Prostate gland (tissue), 2 donors: Measurements from ENCODE around the gene SUDS3. TPM values are rescaled to one million over a fixed set of nuclear protein-coding genes. Genes with fewer than 3 reads are reported as not detected.

ENCODE experiments used
- DNase-seq: peaks from one replicate; pipeline ENCODE4 v3.0.0-alpha.2; 2019; ENCODE audit warnings: low spot score
- H3K27ac ChIP-seq, 2 donors: fragments of 200-600 bp; sonication (generic); 2 replicates each; pipeline ENCODE4 v1.5.1; 2017 to 2019
- H3K27me3 ChIP-seq: fragments of 200-600 bp; sonication (generic); replicated peaks from 2 replicates; pipeline ENCODE4 v1.5.1; 2019; ENCODE audit not compliant: insufficient read depth
- H3K36me3 ChIP-seq, 2 donors: fragments of 200-600 bp; sonication (generic); 1 replicate in 1 of 2; 2 replicates in 1 of 2; pipeline versions ENCODE4 v1.5.1 to v1.8.1; 2017 to 2019
- H3K4me1 ChIP-seq: fragments of 200-600 bp; sonication (generic); replicated peaks from 2 replicates; pipeline ENCODE4 v1.5.1; 2019
- H3K4me3 ChIP-seq, 2 donors: fragments of 200-600 bp; sonication (generic); 2 replicates each; pipeline ENCODE4 v1.5.1; 2017 to 2019
- H3K9me3 ChIP-seq: fragments of 200-600 bp; sonication (generic); 2 replicates; pipeline ENCODE4 v1.5.1; 2017
- CTCF ChIP-seq, 4 experiments: fragments of 200-600 bp in 2 of 4; fragments of 450-650 bp in 2 of 4; sonication (generic) in 2 of 4; IDR thresholded peaks; 1 replicate in 3 of 4; 2 replicates in 1 of 4; pipeline ENCODE4 v1.5.1; 2016 to 2019; ENCODE audit warnings: antibody characterized with exemption in 4 of 4, mild to moderate bottlenecking in 2 of 4, moderate library complexity in 2 of 4
- POLR2A ChIP-seq: fragments of 450-650 bp; IDR thresholded peaks from one replicate; pipeline ENCODE4 v1.6.1; 2016; ENCODE audit warnings: antibody characterized with exemption, mild to moderate bottlenecking
- POLR2AphosphoS5 ChIP-seq: sonication (generic); formaldehyde crosslinking; IDR thresholded peaks from one replicate; pipeline ENCODE4 v1.6.1; 2017; ENCODE audit warnings: antibody characterized with exemption
- WGBS: methylation state at CpG from one replicate; pipeline ENCODE4 v1.1.5; 2018; 5-methylcytosine and 5-hydroxymethylcytosine counted together
- intact Hi-C: fragments of 100-400 bp; cut with DNase I; formaldehyde crosslinking; loops from one replicate; pipeline ENCODE4 v1.14.2; 2022
- total RNA-seq, 2 donors: library from RNA; depleted of rRNA; stranded (reverse); fragments of >200 nt; gene quantifications; one replicate each; pipeline ENCODE4 v1.1.0, GENCODE V29; 2016

The SUDS3 gene
- total RNA-seq, 2 donors from 2014 or later: 62.0 to 82.6 TPM

- H3K9me3 ChIP-seq: no peaks in the 10 kb centered on the region
- peak overlapping the region in 1 of 2 donors; percentile 5 for H3K27ac ChIP-seq
- TF ChIP-seq POLR2A (no peak), CTCF (IDR thresholded peaks at IDR 0.05) (no peak), POLR2AphosphoS5 (no peak)
- no peaks in the 10 kb centered on the region for H3K36me3 ChIP-seq
- intact Hi-C loops: no loop called here
- no peak for DNase-seq
- H3K4me3 ChIP-seq: no peak overlapping the region
- no peaks in the 10 kb centered on the region for H3K4me1 ChIP-seq
- WGBS: 17% methylated on average over 3 of the region's 3 CpGs
- no peaks in the 10 kb centered on the region for H3K27me3 ChIP-seq
These were observed 45.8 kb upstream of the SUDS3 start for GRCh38 chr12:118330421-118331018.

- Histone ChIP-seq H3K4me3 (no peak overlapping the region), H3K27me3 (no peaks in the 10 kb centered on the region), H3K36me3 (no peaks in the 10 kb centered on the region), H3K4me1 (no peaks in the 10 kb centered on the region), H3K27ac (no peak overlapping the region), H3K9me3 (no peaks in the 10 kb centered on the region)
- no peak for DNase-seq
- no peak for TF ChIP-seq CTCF (IDR thresholded peaks at IDR 0.05)
- TF ChIP-seq POLR2AphosphoS5: no peak
- TF ChIP-seq POLR2A: no peak
- intact Hi-C loops: no loop called here
- WGBS: 84% methylated on average over 4 of the region's 4 CpGs
These were observed 43.8 kb upstream of the SUDS3 start for GRCh38 chr12:118332511-118332910.

GRCh38 chr12:118334241-118334640, 42.1 kb upstream of the SUDS3 start:
- WGBS: 93% methylated on average over 3 of the region's 3 CpGs
- intact Hi-C loops: no loop called here
- H3K27me3 ChIP-seq: no peaks in the 10 kb centered on the region
- H3K36me3 ChIP-seq: no peaks in the 10 kb centered on the region
- TF ChIP-seq CTCF (IDR thresholded peaks at IDR 0.05) (no peak), POLR2AphosphoS5 (no peak), POLR2A (no peak)
- H3K9me3 ChIP-seq: no peaks in the 10 kb centered on the region
- no peak overlapping the region for H3K4me3 ChIP-seq
- no peak for DNase-seq
- no peak overlapping the region for H3K27ac ChIP-seq
- no peaks in the 10 kb centered on the region for H3K4me1 ChIP-seq

- Histone ChIP-seq H3K4me3 (no peak overlapping the region), H3K4me1 (no peaks in the 10 kb centered on the region), H3K27me3 (no peaks in the 10 kb centered on the region), H3K36me3 (no peaks in the 10 kb centered on the region), H3K27ac (no peak overlapping the region), H3K9me3 (no peaks in the 10 kb centered on the region)
- intact Hi-C loops: no loop called here
- WGBS: 96% methylated on average over 4 of the region's 4 CpGs
- no peak for DNase-seq
- TF ChIP-seq CTCF (IDR thresholded peaks at IDR 0.05) (no peak), POLR2AphosphoS5 (no peak), POLR2A (no peak)
These were observed 41.3 kb upstream of the SUDS3 start for GRCh38 chr12:118334939-118335567.

- no peak for TF ChIP-seq POLR2AphosphoS5
- TF ChIP-seq POLR2A: no peak
- TF ChIP-seq CTCF (IDR thresholded peaks at IDR 0.05): no peak
- H3K27me3 ChIP-seq: no peaks in the 10 kb centered on the region
- DNase-seq: no peak
- no peaks in the 10 kb centered on the region for H3K4me1 ChIP-seq
- no peak overlapping the region for H3K4me3 ChIP-seq
- H3K27ac ChIP-seq: no peak overlapping the region
- intact Hi-C loops: no loop called here
- 78% methylated on average over 2 of the region's 2 CpGs for WGBS
- no peaks in the 10 kb centered on the region for H3K9me3 ChIP-seq
- H3K36me3 ChIP-seq: no peaks in the 10 kb centered on the region
These were observed 40.2 kb upstream of the SUDS3 start for GRCh38 chr12:118336123-118336522.
